ENCODE measurements around the gene GTF2A1.

DNA sequence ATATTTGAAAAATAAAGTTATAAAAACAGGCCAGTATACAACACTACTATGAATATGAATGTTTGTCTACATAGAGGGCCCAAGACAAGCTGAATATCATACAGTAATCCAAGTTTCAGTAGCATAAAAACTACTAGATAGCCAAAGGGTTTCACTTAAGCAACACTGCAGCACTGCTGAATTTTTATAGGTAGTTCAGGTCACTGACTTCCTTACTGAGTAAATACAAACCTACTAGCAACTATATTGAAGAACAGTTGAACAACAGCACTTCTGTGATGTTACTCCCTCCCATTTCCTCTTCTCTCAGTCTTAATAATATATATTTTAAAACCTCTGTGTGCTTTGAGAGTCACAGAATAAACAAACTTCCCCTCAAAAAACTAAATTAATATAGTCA, 42.7 kb downstream of the GTF2A1 start:
- TF ChIP-seq, protein P1, sequence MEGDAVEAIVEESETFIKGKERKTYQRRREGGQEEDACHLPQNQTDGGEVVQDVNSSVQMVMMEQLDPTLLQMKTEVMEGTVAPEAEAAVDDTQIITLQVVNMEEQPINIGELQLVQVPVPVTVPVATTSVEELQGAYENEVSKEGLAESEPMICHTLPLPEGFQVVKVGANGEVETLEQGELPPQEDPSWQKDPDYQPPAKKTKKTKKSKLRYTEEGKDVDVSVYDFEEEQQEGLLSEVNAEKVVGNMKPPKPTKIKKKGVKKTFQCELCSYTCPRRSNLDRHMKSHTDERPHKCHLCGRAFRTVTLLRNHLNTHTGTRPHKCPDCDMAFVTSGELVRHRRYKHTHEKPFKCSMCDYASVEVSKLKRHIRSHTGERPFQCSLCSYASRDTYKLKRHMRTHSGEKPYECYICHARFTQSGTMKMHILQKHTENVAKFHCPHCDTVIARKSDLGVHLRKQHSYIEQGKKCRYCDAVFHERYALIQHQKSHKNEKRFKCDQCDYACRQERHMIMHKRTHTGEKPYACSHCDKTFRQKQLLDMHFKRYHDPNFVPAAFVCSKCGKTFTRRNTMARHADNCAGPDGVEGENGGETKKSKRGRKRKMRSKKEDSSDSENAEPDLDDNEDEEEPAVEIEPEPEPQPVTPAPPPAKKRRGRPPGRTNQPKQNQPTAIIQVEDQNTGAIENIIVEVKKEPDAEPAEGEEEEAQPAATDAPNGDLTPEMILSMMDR (IDR thresholded peaks at IDR 0.05) = no peak
- no peak for TF ChIP-seq POLR2A (IDR thresholded peaks at IDR 0.05; ENCODE audit: low read depth)

All from esophagus muscularis mucosa (tissue), 3 donors.